MM.1S (cell line): ENCODE measurements around the gene NELFA.

ENCODE experiments used
- DNase-seq: peaks from one replicate; pipeline ENCODE4 v3.0.0-alpha.2; 2015
- H2AFZ ChIP-seq: fragments of 300-600 bp; sonication (generic); 2 replicates; pipeline ENCODE4 v1.6.0; 2016; ENCODE audit warnings: antibody characterized with exemption, low read length
- H3F3A ChIP-seq: fragments of 300-600 bp; sonication (generic); 2 replicates; pipeline ENCODE4 v1.6.1; 2016; ENCODE audit warnings: mild to moderate bottlenecking, antibody characterized with exemption, low read length, moderate library complexity, mixed read lengths; ENCODE audit not compliant: insufficient read depth
- H3K27ac ChIP-seq: fragments of 300-600 bp; sonication (generic); 2 replicates; pipeline ENCODE4 v1.5.1; 2016; ENCODE audit warnings: mild to moderate bottlenecking, low read length
- H3K27me3 ChIP-seq: fragments of 300-600 bp; sonication (generic); replicated peaks from 2 replicates; pipeline ENCODE4 v1.6.0; 2016; ENCODE audit warnings: low read length; ENCODE audit not compliant: insufficient read depth
- H3K36me3 ChIP-seq: fragments of 300-600 bp; sonication (generic); replicated peaks from 2 replicates; pipeline ENCODE4 v1.6.1; 2016; ENCODE audit warnings: mild to moderate bottlenecking, low read length, mixed read lengths; ENCODE audit not compliant: insufficient read depth
- H3K4me1 ChIP-seq: fragments of 300-600 bp; sonication (generic); 2 replicates; pipeline ENCODE4 v1.6.1; 2016; ENCODE audit warnings: low read length, mixed read lengths
- H3K4me2 ChIP-seq: fragments of 300-600 bp; sonication (generic); 2 replicates; pipeline ENCODE4 v1.6.0; 2016; ENCODE audit warnings: low read depth, low read length
- H3K4me3 ChIP-seq: fragments of 300-600 bp; sonication (generic); 2 replicates; pipeline ENCODE4 v1.5.1; 2016; ENCODE audit warnings: low read length, mixed read lengths
- H3K79me2 ChIP-seq: fragments of 300-600 bp; sonication (generic); 2 replicates; pipeline ENCODE4 v1.6.1; 2016; ENCODE audit warnings: mixed run types, low read length, mixed read lengths
- H3K9ac ChIP-seq: fragments of 300-600 bp; sonication (generic); 2 replicates; pipeline ENCODE4 v1.6.1; 2016; ENCODE audit warnings: low read length, mixed read lengths
- H3K9me2 ChIP-seq: fragments of 300-600 bp; sonication (generic); replicated peaks from 2 replicates; pipeline ENCODE4 v1.6.1; 2016; ENCODE audit warnings: mild to moderate bottlenecking, low read length, mixed read lengths; ENCODE audit not compliant: insufficient read depth
- H3K9me3 ChIP-seq: fragments of 300-600 bp; sonication (generic); replicated peaks from 2 replicates; pipeline ENCODE4 v1.6.1; 2016; ENCODE audit warnings: mild to moderate bottlenecking, low read length, mixed read lengths; ENCODE audit not compliant: insufficient read depth
- H4K20me1 ChIP-seq: fragments of 300-600 bp; sonication (generic); 2 replicates; pipeline ENCODE4 v1.6.1; 2016; ENCODE audit warnings: mild to moderate bottlenecking, low read length, moderate library complexity, mixed read lengths; ENCODE audit not compliant: insufficient read depth
- EZH2 ChIP-seq: fragments of 300-600 bp; sonication (generic); optimal IDR thresholded peaks from 2 replicates; pipeline ENCODE3; 2017; ENCODE audit warnings: low read depth, mild to moderate bottlenecking, antibody characterized with exemption, low read length, mixed read lengths
- EZH2phosphoT487 ChIP-seq: fragments of 300-600 bp; sonication (generic); IDR thresholded peaks from 2 replicates; pipeline ENCODE4 v1.6.1; 2018; ENCODE audit warnings: antibody characterized with exemption, low read length
- TF ChIP-seq, protein P1 (sequence below): fragments of 300-600 bp; sonication (generic); IDR thresholded peaks from 2 replicates; pipeline ENCODE4 v1.5.1; 2016; ENCODE audit warnings: antibody characterized with exemption, low read length, mixed read lengths

NELFA gene

GRCh38 chr4:1948232-1948631, 60.5 kb downstream of the NELFA start:
- H3K4me3 ChIP-seq, result no peak overlapping the region
- no peak overlapping the region for H2AFZ ChIP-seq
- TF ChIP-seq EZH2phosphoT487, result no peak
- no peak for TF ChIP-seq EZH2
- TF ChIP-seq, protein P1, sequence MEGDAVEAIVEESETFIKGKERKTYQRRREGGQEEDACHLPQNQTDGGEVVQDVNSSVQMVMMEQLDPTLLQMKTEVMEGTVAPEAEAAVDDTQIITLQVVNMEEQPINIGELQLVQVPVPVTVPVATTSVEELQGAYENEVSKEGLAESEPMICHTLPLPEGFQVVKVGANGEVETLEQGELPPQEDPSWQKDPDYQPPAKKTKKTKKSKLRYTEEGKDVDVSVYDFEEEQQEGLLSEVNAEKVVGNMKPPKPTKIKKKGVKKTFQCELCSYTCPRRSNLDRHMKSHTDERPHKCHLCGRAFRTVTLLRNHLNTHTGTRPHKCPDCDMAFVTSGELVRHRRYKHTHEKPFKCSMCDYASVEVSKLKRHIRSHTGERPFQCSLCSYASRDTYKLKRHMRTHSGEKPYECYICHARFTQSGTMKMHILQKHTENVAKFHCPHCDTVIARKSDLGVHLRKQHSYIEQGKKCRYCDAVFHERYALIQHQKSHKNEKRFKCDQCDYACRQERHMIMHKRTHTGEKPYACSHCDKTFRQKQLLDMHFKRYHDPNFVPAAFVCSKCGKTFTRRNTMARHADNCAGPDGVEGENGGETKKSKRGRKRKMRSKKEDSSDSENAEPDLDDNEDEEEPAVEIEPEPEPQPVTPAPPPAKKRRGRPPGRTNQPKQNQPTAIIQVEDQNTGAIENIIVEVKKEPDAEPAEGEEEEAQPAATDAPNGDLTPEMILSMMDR, result no peak
- 0 out of 2 replicates have a peak, but pooled peaks cover 7% of the 10 kb centered on the region for H3K36me3 ChIP-seq
- DNase-seq, result no peak
- H3K79me2 ChIP-seq, result 0 out of 2 replicates have a peak, but pooled peaks cover 7% of the 10 kb centered on the region
- no peak overlapping the region for H3K27ac ChIP-seq
- H3K4me1 ChIP-seq, result no peaks in the 10 kb centered on the region
- no peak overlapping the region for H3K9ac ChIP-seq
- no peaks in the 10 kb centered on the region for H3F3A ChIP-seq
- H3K9me3 ChIP-seq, result no peaks in the 10 kb centered on the region
- H3K9me2 ChIP-seq, result no peaks in the 10 kb centered on the region
- no peaks in the 10 kb centered on the region for H3K27me3 ChIP-seq
- H3K4me2 ChIP-seq, result no peak overlapping the region
- H4K20me1 ChIP-seq, result no peaks in the 10 kb centered on the region

- Histone ChIP-seq H3K4me3 (no peak overlapping the region), H3K9ac (no peak overlapping the region), H3K4me2 (no peak overlapping the region), H3K9me2 (no peaks in the 10 kb centered on the region), H3F3A (no peaks in the 10 kb centered on the region), H2AFZ (no peak overlapping the region), H3K27me3 (no peaks in the 10 kb centered on the region), H4K20me1 (no peaks in the 10 kb centered on the region), H3K4me1 (no peaks in the 10 kb centered on the region), H3K79me2 (peaks cover 12% of the 10 kb centered on the region; the same call in 1 of the 2 replicates), H3K36me3 (peaks cover 22% of the 10 kb centered on the region), H3K27ac (no peak overlapping the region), H3K9me3 (no peaks in the 10 kb centered on the region)
- no peak for TF ChIP-seq EZH2phosphoT487
- TF ChIP-seq, protein P1, result no peak
- TF ChIP-seq EZH2, result no peak
- no peak for DNase-seq
Observed at GRCh38 chr4:1945912-1946311, 62.9 kb downstream of the NELFA start.

DNA sequence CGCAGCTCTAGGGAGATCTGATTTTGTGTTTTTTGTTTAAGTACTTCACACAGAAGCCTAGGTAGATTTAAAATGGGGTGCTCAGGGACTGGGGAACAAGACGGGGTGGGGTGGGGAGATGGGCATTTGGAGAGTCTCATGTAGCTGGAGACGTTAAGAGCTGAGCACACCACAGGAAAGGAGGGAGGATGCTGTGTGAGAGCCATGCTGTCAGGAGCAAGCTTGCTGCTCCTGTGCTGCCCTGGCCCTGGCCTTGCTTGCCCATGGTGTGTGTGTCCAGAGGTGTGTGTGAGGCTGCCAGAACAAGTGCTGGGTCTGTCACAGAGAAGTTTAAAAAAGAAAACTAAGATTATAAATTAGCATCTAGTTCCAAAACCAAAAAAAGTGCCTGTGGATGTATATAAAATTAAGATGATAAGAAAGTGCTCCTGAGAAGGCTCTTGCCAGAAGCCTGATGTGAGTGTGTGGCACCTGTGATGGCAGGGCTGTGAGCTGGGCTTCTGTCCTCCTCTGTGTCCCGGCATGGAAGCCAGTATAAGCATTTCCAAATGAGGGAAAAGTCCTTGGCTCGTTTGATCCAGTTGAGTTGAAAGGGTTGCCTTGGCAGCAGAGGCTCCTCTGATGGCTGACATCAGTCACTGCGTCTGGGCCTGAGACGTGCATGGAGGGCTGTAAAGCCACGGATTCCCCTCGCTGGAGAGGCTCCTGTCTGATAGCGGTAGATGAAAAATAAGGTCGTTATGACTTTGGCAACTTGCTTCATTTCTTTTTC, 63.5 kb downstream of the NELFA start:
- Histone ChIP-seq H2AFZ (no peak overlapping the region), H3K4me3 (no peak overlapping the region), H3K9ac (no peak overlapping the region), H3K36me3 (peaks cover 27% of the 10 kb centered on the region), H3F3A (no peaks in the 10 kb centered on the region), H3K27ac (no peak overlapping the region), H3K9me2 (no peaks in the 10 kb centered on the region), H3K4me1 (no peaks in the 10 kb centered on the region), H3K9me3 (no peaks in the 10 kb centered on the region), H3K4me2 (no peak overlapping the region), H3K27me3 (no peaks in the 10 kb centered on the region), H3K79me2 (peaks cover 12% of the 10 kb centered on the region; the same call in 1 of the 2 replicates), H4K20me1 (no peaks in the 10 kb centered on the region)
- TF ChIP-seq EZH2phosphoT487, result no peak
- TF ChIP-seq, protein P1, result no peak
- TF ChIP-seq EZH2, result no peak
- DNase-seq, result no peak
